IMR-90 (cell line): ENCODE data around the gene OSM. TPM values are rescaled to one million over a fixed set of nuclear protein-coding genes. Genes with fewer than 3 reads are reported as not detected.
A peak's percentile ranks its signal among the peaks of the same experiment; 100 is the strongest.

Experiments used
- ATAC-seq: fragments of 200-7000 bp; cut with Tn5 transposase; 2 replicates; pipeline ENCODE4 v1.9.1; 2020; ENCODE audit warnings: low read depth, mild to moderate bottlenecking, moderate library complexity
- BruUV-seq: library from RNA; stranded (reverse); fragments of 400-500 nt; replicated peaks from 2 replicates; lab custom pipeline; 2021; lab: Mats Ljungman, UMichigan
- CTCF ChIA-PET: fragments of 300-600 bp; formaldehyde crosslinking; extraction: SDS; loops from one replicate; lab custom pipeline; 2021; ENCODE audit warnings: antibody characterized with exemption; lab: Yijun Ruan, JAX
- POLR2A ChIA-PET: fragments of 300-600 bp; sonication (Branson Sonifier 250); formaldehyde crosslinking; loops from one replicate; lab custom pipeline; 2022; ENCODE audit warnings: antibody characterized with exemption; ENCODE audit not compliant: unreplicated experiment; lab: Charles Lee
- DNase-seq: peaks from one replicate; pipeline ENCODE4 v3.0.0; 2013
- H2AFZ ChIP-seq: replicated peaks from 2 replicates; pipeline ENCODE3; 2013; ENCODE audit warnings: low read length, mild to moderate bottlenecking; ENCODE audit not compliant: poor library complexity
- H2AK5ac ChIP-seq: 2 replicates; pipeline ENCODE4 v1.6.1; 2013; ENCODE audit warnings: low read depth, low read length, inconsistent platforms
- H2AK9ac ChIP-seq: replicated peaks from 2 replicates; pipeline ENCODE3; 2013; ENCODE audit warnings: mild to moderate bottlenecking, low read depth, low read length, moderate library complexity; ENCODE audit not compliant: poor library complexity
- H2BK120ac ChIP-seq: 2 replicates; pipeline ENCODE4 v1.6.1; 2013; ENCODE audit warnings: low read depth, low read length, inconsistent platforms
- H2BK15ac ChIP-seq: 3 replicates; pipeline ENCODE4 v1.6.1; 2013; ENCODE audit warnings: low read depth, low read length, inconsistent platforms
- H2BK20ac ChIP-seq: 2 replicates; pipeline ENCODE4 v1.6.1; 2013; ENCODE audit warnings: low read depth, mild to moderate bottlenecking, inconsistent platforms, low read length, moderate library complexity
- H2BK5ac ChIP-seq: 2 replicates; pipeline ENCODE4 v1.6.1; 2013; ENCODE audit warnings: mild to moderate bottlenecking, low read depth, low read length, inconsistent platforms; ENCODE audit not compliant: poor library complexity, severe bottlenecking
- H3K14ac ChIP-seq: replicated peaks from 2 replicates; pipeline ENCODE4 v1.6.1; 2013; ENCODE audit warnings: low read depth, low read length, inconsistent platforms
- H3K18ac ChIP-seq: 2 replicates; pipeline ENCODE4 v1.6.1; 2013; ENCODE audit warnings: low read depth, low read length, control low read depth
- H3K23ac ChIP-seq: 2 replicates; pipeline ENCODE4 v1.6.1; 2013; ENCODE audit warnings: low read depth, low read length, inconsistent platforms
- H3K27ac ChIP-seq: 2 replicates; pipeline ENCODE4 v1.5.1; 2013; ENCODE audit warnings: mild to moderate bottlenecking, control low read depth, low read length; ENCODE audit not compliant: insufficient read depth
- H3K27me3 ChIP-seq: 2 replicates; pipeline ENCODE4 v1.6.1; 2013; ENCODE audit warnings: low read length; ENCODE audit not compliant: control insufficient read depth, insufficient read depth
- H3K36me3 ChIP-seq: 2 replicates; pipeline ENCODE4 v1.6.1; 2013; ENCODE audit warnings: low read length, mixed read lengths; ENCODE audit not compliant: control insufficient read depth, insufficient read depth
- H3K4ac ChIP-seq: 2 replicates; pipeline ENCODE4 v1.6.1; 2013; ENCODE audit warnings: low read depth, low read length, inconsistent platforms
- H3K4me1 ChIP-seq: 2 replicates; pipeline ENCODE4 v1.6.1; 2013; ENCODE audit warnings: low read length, mixed read lengths; ENCODE audit not compliant: control insufficient read depth, insufficient read depth
- H3K4me2 ChIP-seq: 2 replicates; pipeline ENCODE4 v1.6.1; 2013; ENCODE audit warnings: low read depth, mild to moderate bottlenecking, control low read depth, low read length, moderate library complexity
- H3K4me3 ChIP-seq: 2 replicates; pipeline ENCODE4 v1.5.1; 2013; ENCODE audit warnings: low read depth, mild to moderate bottlenecking, control low read depth, low read length, moderate library complexity; ENCODE audit not compliant: insufficient read depth
- H3K56ac ChIP-seq: 2 replicates; pipeline ENCODE4 v1.6.1; 2013; ENCODE audit warnings: low read length, inconsistent platforms; ENCODE audit not compliant: insufficient read depth; ENCODE audit errors: extremely low read depth
- H3K79me1 ChIP-seq, 2 experiments: 2 replicates each; pipeline ENCODE4 v1.6.1; 2013; ENCODE audit warnings: low read length in 2 of 2, inconsistent platforms in 1 of 2, low read depth in 1 of 2
- H3K9ac ChIP-seq: 2 replicates; pipeline ENCODE4 v1.6.1; 2013; ENCODE audit warnings: low read depth, low read length, control low read depth
- H3K9me1 ChIP-seq: 2 replicates; pipeline ENCODE4 v1.6.1; 2013; ENCODE audit warnings: low read length, inconsistent platforms; ENCODE audit not compliant: insufficient read depth
- H3K9me3 ChIP-seq: 2 replicates; pipeline ENCODE4 v1.6.1; 2013; ENCODE audit warnings: low read length; ENCODE audit not compliant: control insufficient read depth, insufficient read depth
- H4K20me1 ChIP-seq: 2 replicates; pipeline ENCODE4 v1.6.1; 2013; ENCODE audit warnings: low read length, inconsistent platforms; ENCODE audit not compliant: insufficient read depth
- H4K5ac ChIP-seq: 2 replicates; pipeline ENCODE4 v1.6.1; 2013; ENCODE audit warnings: mild to moderate bottlenecking, low read depth, low read length, control low read depth
- H4K8ac ChIP-seq, 2 experiments: 2 replicates each; pipeline ENCODE4 v1.6.1; 2013; ENCODE audit warnings: low read depth in 2 of 2, low read length in 2 of 2, control low read depth in 1 of 2, inconsistent platforms in 1 of 2
- H4K91ac ChIP-seq: 2 replicates; pipeline ENCODE4 v1.6.1; 2013; ENCODE audit warnings: low read depth, low read length, inconsistent platforms; ENCODE audit not compliant: insufficient read depth
- BHLHE40 ChIP-seq: fragments of 150-350 bp; IDR thresholded peaks from 2 replicates; pipeline ENCODE4 v1.6.1; 2016; ENCODE audit warnings: mild to moderate bottlenecking, low read depth, low read length
- CEBPB ChIP-seq: IDR thresholded peaks from 2 replicates; pipeline ENCODE4 v1.6.1; 2012; ENCODE audit warnings: low read depth, low read length, improper control_type of control experiment
- MAFK ChIP-seq: IDR thresholded peaks from 2 replicates; pipeline ENCODE4 v1.6.1; 2012; ENCODE audit warnings: low read depth, low read length, improper control_type of control experiment
- MAZ ChIP-seq: IDR thresholded peaks from 2 replicates; pipeline ENCODE4 v1.6.1; 2012; ENCODE audit warnings: low read depth, mild to moderate bottlenecking, low read length, improper control_type of control experiment, moderate library complexity, borderline replicate concordance
- MXI1 ChIP-seq: IDR thresholded peaks from 2 replicates; pipeline ENCODE4 v1.6.1; 2012; ENCODE audit warnings: low read depth, mild to moderate bottlenecking, low read length, moderate library complexity, borderline replicate concordance
- POLR2A ChIP-seq: IDR thresholded peaks from 2 replicates; pipeline ENCODE4 v1.6.1; 2012; ENCODE audit warnings: mild to moderate bottlenecking, low read depth, low read length
- RCOR1 ChIP-seq: IDR thresholded peaks from 2 replicates; pipeline ENCODE4 v1.6.1; 2012; ENCODE audit warnings: mild to moderate bottlenecking, low read length, improper control_type of control experiment; ENCODE audit not compliant: insufficient replicate concordance
- RFX5 ChIP-seq: IDR thresholded peaks from 2 replicates; pipeline ENCODE4 v1.8.0; 2012; ENCODE audit warnings: low read depth, mild to moderate bottlenecking, low read length, moderate library complexity
- SMC3 ChIP-seq: fragments of 150-350 bp; IDR thresholded peaks from 2 replicates; pipeline ENCODE4 v1.6.1; 2016; ENCODE audit warnings: low read depth, mild to moderate bottlenecking, antibody characterized with exemption, low read length, moderate library complexity
- WGBS, 2 experiments: methylation state at CpG; one replicate each; pipeline versions ENCODE4 v1.1.5 to v1.1.7; 2013; ENCODE audit warnings: missing lambda C conversion rate in 2 of 2; ENCODE audit not compliant: insufficient read length in 1 of 2; ENCODE audit errors: extremely low coverage in 2 of 2; 5-methylcytosine and 5-hydroxymethylcytosine counted together
- dilution Hi-C: fragments of 300-500 bp; cut with HindIII; formaldehyde crosslinking; loops from one replicate; pipeline ENCODE4 v1.14.3; 2018; ENCODE audit warnings: low sequenced_read_pairs; ENCODE audit not compliant: unreplicated experiment
- in situ Hi-C: fragments of 300-500 bp; cut with MboI; formaldehyde crosslinking; loops from 3 replicates; pipeline ENCODE4 v1.14.3; 2019; ENCODE audit warnings: low sequenced_read_pairs, inconsistent platforms, mixed read lengths
- intact Hi-C: fragments of 100-400 bp; cut with micrococcal nuclease; formaldehyde crosslinking; loops from 2 replicates; pipeline ENCODE4 v1.10.0; 2022
- polyA plus RNA-seq, 3 experiments: library from polyadenylated mRNA; depleted of rRNA; stranded (reverse); fragments of >200 nt; gene quantifications; 2 replicates each; pipeline ENCODE4 v1.2.3, GENCODE V29; 2012; ENCODE audit warnings: low replicate concordance in 1 of 3
- total RNA-seq: library from RNA; depleted of rRNA; stranded (reverse); fragments of >200 nt; gene quantifications from 2 replicates; pipeline ENCODE4 v1.2.3, GENCODE V29; 2012
- TF ChIP-seq, protein P1 (sequence below): fragments of 150-350 bp; IDR thresholded peaks from 2 replicates; pipeline ENCODE4 v1.6.1; 2016; ENCODE audit warnings: low read depth, mild to moderate bottlenecking, low read length, moderate library complexity, borderline replicate concordance
- TF ChIP-seq, protein P2 (sequence below): fragments of 150-350 bp; IDR thresholded peaks from 2 replicates; pipeline ENCODE4 v1.6.1; 2017; ENCODE audit warnings: mild to moderate bottlenecking, antibody characterized with exemption, low read length, low read depth

The OSM gene
- total and polyA plus RNA-seq, 2 of the 4 experiments (the other 2 are of a cell fraction) = not detected

DNA sequence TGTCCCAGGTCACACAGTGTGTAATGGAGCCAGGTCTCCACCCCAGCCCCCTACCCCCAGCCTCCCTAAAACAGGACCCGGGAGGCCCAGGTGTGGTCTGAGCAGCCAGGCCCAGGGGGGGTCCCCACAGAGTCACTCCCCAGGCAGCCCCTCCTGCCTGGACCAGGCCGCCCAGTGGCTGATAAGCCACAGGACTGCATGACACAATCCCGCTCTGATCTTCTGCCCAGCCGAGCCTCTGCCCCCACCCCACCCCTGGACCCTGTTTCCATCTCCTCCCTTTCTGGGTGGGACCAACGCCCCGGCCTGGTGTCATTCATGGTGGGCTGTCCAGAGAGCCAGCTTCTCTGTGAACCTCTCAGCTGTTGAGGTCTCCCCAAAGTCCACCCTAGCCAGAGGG, 12.3 kb downstream of the OSM start:
- intact Hi-C loops (no loop called here), in situ Hi-C loops (no loop called here), dilution Hi-C loops (no loop called here)
- Histone ChIP-seq H3K9ac (peak overlapping the region; percentile 57; the same call in 1 of the 2 replicates), H2BK5ac (peak overlapping the region; percentile 57), H4K8ac (peak overlapping the region; percentile 98), H4K5ac (peak overlapping the region; percentile 83; the same call in 1 of the 2 replicates), H2BK15ac (peak overlapping the region; percentile 98; the same call in 2 of the 3 replicates), H2AK5ac (peak overlapping the region; percentile 100), H3K18ac (peak overlapping the region; percentile 97), H3K4me2 (no peak overlapping the region), H3K36me3 (no peaks in the 10 kb centered on the region), H3K14ac (peak overlapping the region; percentile 97; the same call in 1 of the 2 replicates), H3K23ac (no peak overlapping the region), H3K9me1 (peaks cover 16% of the 10 kb centered on the region), H3K27ac (peak overlapping the region; percentile 76), H3K79me1 (peaks cover 0 to 4% of the 10 kb centered on the region in 2 experiments; a peak in 2 of 4 replicates), H3K9me3 (no peaks in the 10 kb centered on the region), H2BK20ac (peak overlapping the region; percentile 97), H3K4me1 (peaks cover 37% of the 10 kb centered on the region), H3K4me3 (no peak overlapping the region), H3K27me3 (no peaks in the 10 kb centered on the region), H2AFZ (peak overlapping the region; percentile 52), H4K91ac (peak overlapping the region; percentile 97), H4K20me1 (no peaks in the 10 kb centered on the region), H2BK120ac (peak overlapping the region; percentile 96), H3K4ac (peak overlapping the region; percentile 95), H2AK9ac (peak overlapping the region; percentile 90), H3K56ac (no peak overlapping the region)
- POLR2A ChIA-PET = no interaction called here
- TF ChIP-seq POLR2A (no peak), RFX5 (no peak), BHLHE40 (no peak), MAZ (no peak), RCOR1 (no peak), MXI1 (no peak), MAFK (no peak), CEBPB (no peak), SMC3 (no peak)
- TF ChIP-seq, protein P1, sequence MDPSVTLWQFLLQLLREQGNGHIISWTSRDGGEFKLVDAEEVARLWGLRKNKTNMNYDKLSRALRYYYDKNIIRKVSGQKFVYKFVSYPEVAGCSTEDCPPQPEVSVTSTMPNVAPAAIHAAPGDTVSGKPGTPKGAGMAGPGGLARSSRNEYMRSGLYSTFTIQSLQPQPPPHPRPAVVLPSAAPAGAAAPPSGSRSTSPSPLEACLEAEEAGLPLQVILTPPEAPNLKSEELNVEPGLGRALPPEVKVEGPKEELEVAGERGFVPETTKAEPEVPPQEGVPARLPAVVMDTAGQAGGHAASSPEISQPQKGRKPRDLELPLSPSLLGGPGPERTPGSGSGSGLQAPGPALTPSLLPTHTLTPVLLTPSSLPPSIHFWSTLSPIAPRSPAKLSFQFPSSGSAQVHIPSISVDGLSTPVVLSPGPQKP = no peak
- TF ChIP-seq, protein P2, sequence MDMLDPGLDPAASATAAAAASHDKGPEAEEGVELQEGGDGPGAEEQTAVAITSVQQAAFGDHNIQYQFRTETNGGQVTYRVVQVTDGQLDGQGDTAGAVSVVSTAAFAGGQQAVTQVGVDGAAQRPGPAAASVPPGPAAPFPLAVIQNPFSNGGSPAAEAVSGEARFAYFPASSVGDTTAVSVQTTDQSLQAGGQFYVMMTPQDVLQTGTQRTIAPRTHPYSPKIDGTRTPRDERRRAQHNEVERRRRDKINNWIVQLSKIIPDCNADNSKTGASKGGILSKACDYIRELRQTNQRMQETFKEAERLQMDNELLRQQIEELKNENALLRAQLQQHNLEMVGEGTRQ = no peak
- WGBS, 2 experiments = 80% methylated on average over 1 of the region's 6 CpGs; no CpG with 5 or more reads in 1 of the 2 experiments
- DNase-seq = no peak
- no TSS peak for BruUV-seq
- CTCF ChIA-PET = interaction anchor here (1.9 kb wide), 1 partner anchor 147 kb away, joined by 35 read pairs; no protein-coding TSS in a partner anchor
- no peak for ATAC-seq
